VCaP (cell line): ENCODE measurements around the gene KIAA1671.

ENCODE experiments used
- H3K27ac ChIP-seq: fragments of 450-650 bp; 2 replicates; pipeline ENCODE4 v1.5.1; 2017
- TF ChIP-seq, protein P1 (sequence below): fragments of 450-650 bp; conservative IDR thresholded peaks from 2 replicates; pipeline ENCODE4 v1.5.1; 2017; ENCODE audit warnings: mild to moderate bottlenecking, moderate library complexity

KIAA1671 gene

DNA sequence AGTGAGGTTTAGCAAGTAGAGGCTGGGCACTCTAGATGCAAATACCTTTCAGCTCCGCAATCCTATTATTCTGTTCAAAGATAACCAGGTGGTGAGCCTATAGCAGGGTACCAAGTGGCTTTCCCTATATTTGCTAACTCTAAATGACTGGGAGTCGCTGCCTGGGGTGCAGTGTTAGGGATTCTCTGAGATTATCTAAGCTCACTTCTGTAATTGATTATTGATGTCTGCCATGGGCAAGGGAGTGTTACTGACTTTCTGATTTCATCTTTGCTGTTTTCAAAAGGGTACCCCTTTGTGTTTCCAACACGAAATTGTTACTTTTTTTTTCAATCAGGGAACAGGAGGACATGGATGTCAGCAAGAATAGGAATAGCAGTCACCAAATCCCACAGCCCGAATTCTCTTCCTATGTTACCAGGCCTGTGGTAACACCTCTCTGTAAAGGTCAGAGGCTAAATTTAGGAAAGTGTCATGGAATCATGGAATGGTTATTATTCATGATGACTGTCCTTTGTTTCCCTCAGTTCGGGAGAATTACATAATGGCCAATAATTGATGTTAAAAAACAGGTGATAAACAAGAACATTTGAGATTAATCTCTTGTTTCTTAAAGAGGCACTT is 184.5 kb downstream of the KIAA1671 start:
- peak overlapping the region; percentile 21 for H3K27ac ChIP-seq
- TF ChIP-seq, protein P1, sequence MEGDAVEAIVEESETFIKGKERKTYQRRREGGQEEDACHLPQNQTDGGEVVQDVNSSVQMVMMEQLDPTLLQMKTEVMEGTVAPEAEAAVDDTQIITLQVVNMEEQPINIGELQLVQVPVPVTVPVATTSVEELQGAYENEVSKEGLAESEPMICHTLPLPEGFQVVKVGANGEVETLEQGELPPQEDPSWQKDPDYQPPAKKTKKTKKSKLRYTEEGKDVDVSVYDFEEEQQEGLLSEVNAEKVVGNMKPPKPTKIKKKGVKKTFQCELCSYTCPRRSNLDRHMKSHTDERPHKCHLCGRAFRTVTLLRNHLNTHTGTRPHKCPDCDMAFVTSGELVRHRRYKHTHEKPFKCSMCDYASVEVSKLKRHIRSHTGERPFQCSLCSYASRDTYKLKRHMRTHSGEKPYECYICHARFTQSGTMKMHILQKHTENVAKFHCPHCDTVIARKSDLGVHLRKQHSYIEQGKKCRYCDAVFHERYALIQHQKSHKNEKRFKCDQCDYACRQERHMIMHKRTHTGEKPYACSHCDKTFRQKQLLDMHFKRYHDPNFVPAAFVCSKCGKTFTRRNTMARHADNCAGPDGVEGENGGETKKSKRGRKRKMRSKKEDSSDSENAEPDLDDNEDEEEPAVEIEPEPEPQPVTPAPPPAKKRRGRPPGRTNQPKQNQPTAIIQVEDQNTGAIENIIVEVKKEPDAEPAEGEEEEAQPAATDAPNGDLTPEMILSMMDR, result no peak

DNA sequence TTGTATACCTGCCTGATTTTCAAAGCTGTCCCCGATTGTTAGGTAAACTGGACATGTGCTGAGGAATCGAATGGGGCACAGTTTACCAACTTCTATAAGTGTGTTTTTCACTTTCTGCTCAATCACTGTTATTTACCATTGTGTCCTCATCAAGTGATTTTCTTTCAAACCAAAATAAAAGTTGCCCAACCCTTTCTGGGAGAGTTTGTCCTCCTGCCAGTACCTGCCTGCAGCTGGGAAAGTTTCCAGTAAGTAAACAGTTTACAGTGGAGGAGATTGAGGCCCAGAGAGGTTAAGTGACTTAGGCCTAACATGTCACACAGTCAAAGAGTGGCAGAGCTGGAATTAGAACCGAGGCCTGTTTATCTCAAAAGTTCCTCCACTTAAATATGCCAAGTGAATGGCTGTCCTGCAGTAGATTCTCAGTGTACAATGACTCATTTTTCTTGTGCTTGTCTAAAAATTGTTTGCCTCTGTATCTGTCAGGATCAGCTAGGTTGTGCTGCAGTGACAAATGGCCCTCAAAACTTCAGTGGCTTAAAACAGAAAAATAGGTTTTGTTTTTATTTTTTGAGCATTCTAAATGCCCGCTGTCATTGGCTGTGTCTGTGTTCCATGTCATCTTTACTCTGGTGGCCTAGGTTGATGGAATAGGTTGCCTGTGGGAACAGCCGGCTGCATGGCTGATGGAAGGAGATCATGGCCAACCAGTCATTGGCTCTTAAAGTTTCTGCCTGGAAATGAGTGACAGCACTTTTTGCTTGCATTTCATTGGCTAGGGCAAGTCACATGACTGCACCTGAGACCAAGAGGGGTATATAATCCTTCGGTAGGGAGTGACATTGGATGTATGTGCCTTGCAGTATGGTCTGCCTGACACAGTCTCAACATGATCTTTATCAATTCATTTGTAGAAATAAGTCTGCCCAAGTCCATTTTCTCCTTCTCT is 185.3 kb downstream of the KIAA1671 start:
- H3K27ac ChIP-seq, result peak overlapping the region; percentile 21
- TF ChIP-seq, protein P1, result no peak

DNA sequence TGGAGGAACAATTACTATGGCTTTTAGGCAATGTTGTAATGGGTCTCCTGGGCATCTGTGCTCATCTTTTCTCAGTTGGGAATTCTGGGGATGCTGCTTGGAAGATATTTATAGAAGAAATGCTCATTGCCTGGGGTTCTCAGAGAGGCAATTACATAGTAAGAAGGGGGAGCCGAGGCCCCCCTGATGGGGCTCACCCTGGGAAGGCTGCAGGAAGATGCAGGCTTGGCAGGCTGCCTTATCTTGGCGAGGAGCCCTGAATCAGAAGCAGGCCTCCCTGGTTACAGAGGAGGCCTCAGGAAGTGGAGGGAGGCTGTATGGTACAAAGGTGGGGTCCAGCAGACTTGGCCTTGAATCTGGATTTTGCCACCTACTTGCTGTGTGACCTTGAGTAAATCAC is 186.5 kb downstream of the KIAA1671 start:
- no peak overlapping the region; the same call in 1 of the 2 replicates for H3K27ac ChIP-seq
- TF ChIP-seq, protein P1, result no peak

DNA sequence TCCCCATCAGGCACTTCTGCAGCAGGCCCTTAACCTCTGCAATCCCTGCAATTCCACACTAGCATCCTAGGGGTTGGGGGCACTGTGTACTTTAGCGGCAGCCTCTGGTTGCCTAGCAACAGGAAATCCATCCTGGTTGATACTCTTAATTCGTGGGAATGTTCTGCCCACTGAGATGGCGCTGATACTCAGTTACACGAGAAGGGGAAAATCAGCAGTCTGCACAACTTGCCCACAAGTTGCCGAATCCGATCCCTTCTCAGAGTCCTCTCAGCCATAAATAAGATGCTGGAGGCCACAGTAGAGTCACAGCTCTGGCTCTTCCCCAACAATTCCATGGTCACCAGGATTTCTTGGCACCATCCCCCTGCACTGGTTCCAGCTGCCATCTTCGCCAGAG is 189.6 kb downstream of the KIAA1671 start:
- TF ChIP-seq, protein P1, result no peak
- H3K27ac ChIP-seq, result no peak overlapping the region

DNA sequence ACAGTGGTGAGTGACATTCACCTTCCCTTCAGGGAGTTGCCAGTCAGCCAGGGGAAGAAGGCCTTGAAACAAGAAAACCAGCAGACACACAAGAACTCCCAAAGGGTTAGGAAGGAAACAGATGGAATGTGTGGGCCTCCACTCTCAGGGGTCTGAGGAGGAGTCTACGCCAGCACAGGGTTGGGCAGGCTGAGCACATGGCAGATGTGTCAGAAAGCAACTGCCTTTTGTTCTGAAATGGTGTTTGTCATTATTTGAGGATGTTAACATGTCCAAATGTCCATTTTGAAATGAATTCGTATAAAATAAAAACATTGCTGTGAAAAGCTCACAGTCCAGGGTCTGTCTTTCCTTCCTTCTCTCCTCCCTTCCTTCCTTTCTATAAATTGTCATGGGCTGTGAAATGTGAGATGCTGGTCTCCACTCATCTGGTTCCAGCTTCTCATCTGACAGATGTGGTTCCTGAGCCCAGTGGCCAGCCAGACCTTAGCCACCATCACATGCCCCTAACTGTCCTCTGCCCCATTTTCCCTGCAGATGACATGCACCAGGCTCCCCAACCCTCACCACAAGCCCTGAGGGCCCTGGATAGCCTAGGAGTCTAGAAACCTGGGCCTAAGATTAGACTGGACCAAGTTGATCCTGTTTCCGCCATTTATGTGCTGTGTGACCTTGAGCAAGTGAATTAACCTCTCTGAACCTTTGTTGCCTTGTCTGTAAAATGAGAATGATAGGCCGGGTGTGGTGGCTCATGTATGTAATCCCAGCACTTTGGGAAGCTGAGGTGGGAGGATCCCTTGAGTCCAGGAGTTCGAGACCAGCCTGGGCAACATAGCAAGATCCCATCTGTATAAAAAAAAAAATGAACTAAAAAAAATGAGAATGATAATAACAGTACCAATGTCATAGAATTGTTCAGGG is 190.9 kb downstream of the KIAA1671 start:
- H3K27ac ChIP-seq, result no peak overlapping the region
- TF ChIP-seq, protein P1, result no peak

DNA sequence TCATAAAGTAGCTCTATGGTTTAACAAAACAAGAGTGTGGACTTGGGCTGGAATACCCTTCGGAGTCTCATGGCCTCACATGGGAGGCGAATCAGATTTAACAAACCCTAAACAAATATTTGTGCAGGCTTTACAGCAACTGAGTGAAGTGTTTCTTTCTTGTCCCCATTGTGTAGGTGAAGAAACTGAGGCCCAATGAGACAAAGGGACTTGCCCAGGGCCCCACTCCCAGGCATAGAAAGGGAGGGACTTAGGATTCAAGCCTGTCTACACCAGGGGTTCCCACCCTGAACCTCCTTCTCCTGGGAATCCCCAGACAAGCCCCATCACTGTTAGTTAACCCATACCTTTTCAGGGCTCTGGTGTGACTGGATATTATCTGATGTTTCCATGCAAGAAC is 192.0 kb downstream of the KIAA1671 start:
- TF ChIP-seq, protein P1, result no peak
- H3K27ac ChIP-seq, result no peak overlapping the region
